ENCODE results near the gene KRT39.

Gene KRT39

DNA sequence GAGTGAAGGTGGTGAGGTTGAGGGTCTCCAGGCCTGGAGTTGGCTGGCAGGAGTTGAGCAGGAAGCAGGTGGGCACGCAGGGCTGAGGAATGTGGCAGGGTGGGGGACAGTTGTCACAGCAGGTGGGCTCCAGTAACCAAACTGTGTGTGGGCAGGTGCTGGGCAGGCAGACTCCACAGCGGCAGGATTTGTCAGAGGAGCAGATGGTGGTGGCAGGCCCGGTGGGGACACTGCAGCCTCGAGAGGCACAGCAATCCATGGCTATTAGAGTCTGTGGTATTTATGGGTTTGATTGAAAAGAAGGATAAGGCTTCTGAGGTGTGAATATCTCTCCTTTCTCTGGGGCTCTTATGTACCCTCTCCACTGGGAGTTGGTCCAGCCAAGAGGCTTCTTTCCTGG is 27.1 kb upstream of the KRT39 start, which contains the start of gene KRTAP3-3:
Gene KRTAP3-3 (minus strand): TSS at position 326 of the 400 bp plus-strand sequence. CDS start 67 bp downstream, at position 259.
- H3K9ac ChIP-seq (ENCODE audit: insufficient read length) = no peak within 1 kb of the TSS
- no peaks in the 10 kb centered on the region for H3K9me3 ChIP-seq (ENCODE audit: low read depth, low read length)
- no peak within 1 kb of the TSS for H3K27ac ChIP-seq
- no peak for DNase-seq (ENCODE audit: low read depth, low spot score)
- no peak within 1 kb of the TSS for H3K4me3 ChIP-seq
- H3K36me3 ChIP-seq (ENCODE audit: insufficient read depth, low read length) = peaks cover 3% of the 10 kb centered on the region; the same call in 1 of the 2 replicates
- TF ChIP-seq EZH2 (IDR thresholded peaks at IDR 0.05) (no peak), POLR2AphosphoS5 (IDR thresholded peaks at IDR 0.05; ENCODE audit: borderline replicate concordance, low read depth, low read length) (no peak), FOXP2 (optimal IDR thresholded peaks at IDR 0.05; ENCODE audit: control extremely low read depth, extremely low read length, insufficient read depth) (no peak)

DNA sequence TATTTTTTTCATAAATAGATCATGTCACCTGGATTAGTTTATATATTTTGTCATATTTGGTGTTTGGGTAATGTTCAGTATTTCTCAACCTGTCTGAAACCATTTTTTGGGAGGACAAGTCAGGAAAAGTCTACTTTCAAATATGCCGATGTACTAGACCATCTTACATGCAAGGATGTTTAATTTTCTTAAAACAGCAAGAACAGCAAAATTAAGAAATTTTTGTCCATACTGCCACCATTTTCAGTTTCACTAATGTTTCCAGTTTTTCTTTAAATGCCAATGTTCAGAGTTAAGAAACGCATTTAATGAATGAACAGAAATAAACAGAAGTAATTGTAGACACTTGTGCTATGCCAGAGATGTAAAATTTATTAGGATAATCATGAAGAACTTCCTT is 26.3 kb upstream of the KRT39 start:
- TF ChIP-seq FOXP2 (optimal IDR thresholded peaks at IDR 0.05; ENCODE audit: control extremely low read depth, extremely low read length, insufficient read depth) = no peak
- TF ChIP-seq EZH2 (IDR thresholded peaks at IDR 0.05) = no peak
- TF ChIP-seq POLR2AphosphoS5 (IDR thresholded peaks at IDR 0.05; ENCODE audit: borderline replicate concordance, low read depth, low read length) = no peak
- no peak overlapping the region for H3K9ac ChIP-seq (ENCODE audit: insufficient read length)
- no peak overlapping the region for H3K27ac ChIP-seq
- peaks cover 3% of the 10 kb centered on the region; the same call in 1 of the 2 replicates for H3K36me3 ChIP-seq (ENCODE audit: insufficient read depth, low read length)
- H3K4me3 ChIP-seq = no peak overlapping the region
- DNase-seq (ENCODE audit: low read depth, low spot score) = no peak
- H3K9me3 ChIP-seq (ENCODE audit: low read depth, low read length) = no peaks in the 10 kb centered on the region

DNA sequence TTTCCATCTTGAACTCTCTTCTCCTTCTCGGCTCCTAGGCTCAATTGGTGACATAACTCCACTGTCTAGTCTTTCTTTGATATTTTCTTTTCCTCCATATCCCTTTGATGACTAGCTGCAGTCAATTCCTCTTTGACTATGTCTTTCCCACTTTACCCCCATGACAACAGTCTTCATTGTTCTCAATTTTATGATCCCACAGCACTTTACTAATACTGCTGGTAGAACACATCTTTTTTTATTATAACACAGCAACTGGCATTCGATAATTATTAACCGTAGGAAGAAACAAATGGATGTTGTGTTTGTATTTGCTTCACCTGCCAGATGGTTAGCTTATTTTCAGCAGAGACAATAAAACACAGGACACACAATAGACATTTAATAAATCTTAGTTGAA is 25.9 kb upstream of the KRT39 start:
- no peak overlapping the region for H3K9ac ChIP-seq (ENCODE audit: insufficient read length)
- no peak for DNase-seq (ENCODE audit: low read depth, low spot score)
- H3K36me3 ChIP-seq (ENCODE audit: insufficient read depth, low read length) = peaks cover 3% of the 10 kb centered on the region; the same call in 1 of the 2 replicates
- TF ChIP-seq FOXP2 (optimal IDR thresholded peaks at IDR 0.05; ENCODE audit: control extremely low read depth, extremely low read length, insufficient read depth) (no peak), POLR2AphosphoS5 (IDR thresholded peaks at IDR 0.05; ENCODE audit: borderline replicate concordance, low read depth, low read length) (no peak), EZH2 (IDR thresholded peaks at IDR 0.05) (no peak)
- no peaks in the 10 kb centered on the region for H3K9me3 ChIP-seq (ENCODE audit: low read depth, low read length)
- no peak overlapping the region for H3K4me3 ChIP-seq
- H3K27ac ChIP-seq = no peak overlapping the region

DNA sequence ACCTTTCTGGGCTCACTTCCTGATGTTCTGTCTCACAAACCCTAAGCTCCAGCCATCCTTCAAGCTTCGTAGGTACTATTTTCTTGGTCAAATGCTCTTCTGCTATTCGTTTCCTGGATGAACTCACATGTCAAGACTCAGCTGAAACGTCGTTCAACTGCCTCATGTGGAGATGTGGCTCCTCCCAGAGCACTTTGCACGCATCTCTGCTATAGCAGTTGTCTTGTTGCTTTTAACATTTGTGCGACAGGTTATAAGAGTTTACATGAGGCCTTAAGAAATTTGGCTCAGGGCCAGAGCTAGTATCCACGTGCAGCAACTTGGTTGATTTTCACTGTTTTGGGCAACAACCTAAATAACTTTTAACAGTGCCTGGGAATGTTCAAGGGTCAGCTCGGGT is 20.2 kb upstream of the KRT39 start:
- no peak for DNase-seq (ENCODE audit: low read depth, low spot score)
- Histone ChIP-seq H3K9ac (ENCODE audit: insufficient read length) (no peak overlapping the region), H3K9me3 (ENCODE audit: low read depth, low read length) (no peaks in the 10 kb centered on the region), H3K4me3 (no peak overlapping the region), H3K27ac (no peak overlapping the region), H3K36me3 (ENCODE audit: insufficient read depth, low read length) (peaks cover 3% of the 10 kb centered on the region; the same call in 1 of the 2 replicates)
- TF ChIP-seq POLR2AphosphoS5 (IDR thresholded peaks at IDR 0.05; ENCODE audit: borderline replicate concordance, low read depth, low read length) = no peak
- TF ChIP-seq EZH2 (IDR thresholded peaks at IDR 0.05) = no peak
- TF ChIP-seq FOXP2 (optimal IDR thresholded peaks at IDR 0.05; ENCODE audit: control extremely low read depth, extremely low read length, insufficient read depth) = no peak

DNA sequence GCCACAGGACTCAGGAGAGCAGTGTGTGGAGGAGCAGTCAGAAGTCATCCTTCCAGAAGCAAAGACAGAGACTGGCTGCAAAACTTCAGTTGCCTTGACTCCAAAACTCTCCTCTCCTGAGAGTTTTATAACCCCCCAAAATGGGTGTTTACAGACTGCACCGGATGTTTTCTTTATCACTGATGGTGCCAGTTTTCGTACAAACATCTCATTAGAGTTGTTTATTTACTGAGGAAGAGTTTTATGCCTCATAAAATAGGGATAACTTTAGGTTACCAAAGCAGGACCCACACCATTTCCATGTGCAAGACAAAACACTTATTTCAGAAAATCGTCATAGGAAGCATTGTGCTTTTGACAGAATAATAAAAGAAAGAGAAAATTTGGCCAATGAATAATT is 17.5 kb upstream of the KRT39 start, which contains the start of gene KRT40:
Gene KRT40 (minus strand): TSS at position 101 of the 400 bp plus-strand sequence. CDS start 53 bp downstream, at position 48.
- no peak within 1 kb of the TSS for H3K9ac ChIP-seq (ENCODE audit: insufficient read length)
- no peak within 1 kb of the TSS for H3K27ac ChIP-seq
- no peaks in the 10 kb centered on the region for H3K9me3 ChIP-seq (ENCODE audit: low read depth, low read length)
- DNase-seq (ENCODE audit: low read depth, low spot score) = no peak
- H3K4me3 ChIP-seq = no peak within 1 kb of the TSS
- H3K36me3 ChIP-seq (ENCODE audit: insufficient read depth, low read length) = no peaks in the 10 kb centered on the region
- TF ChIP-seq FOXP2 (optimal IDR thresholded peaks at IDR 0.05; ENCODE audit: control extremely low read depth, extremely low read length, insufficient read depth) (no peak), POLR2AphosphoS5 (IDR thresholded peaks at IDR 0.05; ENCODE audit: borderline replicate concordance, low read depth, low read length) (no peak), EZH2 (IDR thresholded peaks at IDR 0.05) (no peak)

DNA sequence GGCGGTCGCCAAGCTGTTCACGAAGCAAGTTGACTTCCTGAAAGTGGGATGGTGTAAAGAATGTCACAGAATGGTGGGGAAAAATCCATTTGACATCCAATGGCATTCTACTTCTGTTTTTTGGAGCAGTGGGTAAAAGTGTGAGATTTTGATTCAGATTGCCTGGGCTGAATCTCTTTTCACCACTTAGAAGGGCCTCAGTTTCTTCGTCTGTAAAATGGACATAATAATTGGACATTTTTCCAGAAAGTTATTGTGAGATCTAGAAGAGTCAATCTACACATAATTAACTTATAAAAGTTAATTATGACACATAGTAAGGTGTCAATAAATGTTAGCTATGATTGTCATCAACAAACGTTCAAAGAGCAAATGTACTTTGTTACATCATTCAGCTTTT is 14.4 kb upstream of the KRT39 start:
- Histone ChIP-seq H3K9ac (ENCODE audit: insufficient read length) (no peak overlapping the region), H3K4me3 (no peak overlapping the region), H3K9me3 (ENCODE audit: low read depth, low read length) (no peaks in the 10 kb centered on the region), H3K27ac (no peak overlapping the region), H3K36me3 (ENCODE audit: insufficient read depth, low read length) (no peaks in the 10 kb centered on the region)
- DNase-seq (ENCODE audit: low read depth, low spot score) = no peak
- no peak for TF ChIP-seq POLR2AphosphoS5 (IDR thresholded peaks at IDR 0.05; ENCODE audit: borderline replicate concordance, low read depth, low read length)

DNA sequence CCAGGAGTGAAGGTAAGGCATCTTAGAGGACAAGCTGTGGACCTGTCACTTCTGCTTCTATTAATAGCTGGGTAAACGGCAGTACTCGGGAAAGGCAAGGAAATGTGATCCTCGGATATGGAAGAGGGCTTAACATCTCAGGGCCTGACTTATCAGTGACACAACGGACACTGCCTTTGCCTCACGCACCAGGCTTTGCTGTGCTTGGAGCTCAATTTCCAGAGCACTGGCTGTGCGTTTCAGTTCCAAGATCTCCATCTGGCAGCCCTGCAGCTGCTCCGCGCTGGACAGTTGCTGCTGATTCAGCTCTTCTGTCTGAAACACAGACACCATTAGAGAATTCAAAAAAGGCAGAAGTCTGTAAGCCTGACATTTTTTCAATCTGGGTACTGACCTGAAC is 13.8 kb upstream of the KRT39 start:
- H3K36me3 ChIP-seq (ENCODE audit: insufficient read depth, low read length) = no peaks in the 10 kb centered on the region
- no peak overlapping the region for H3K9ac ChIP-seq (ENCODE audit: insufficient read length)
- H3K9me3 ChIP-seq (ENCODE audit: low read depth, low read length) = no peaks in the 10 kb centered on the region
- TF ChIP-seq EZH2 (IDR thresholded peaks at IDR 0.05) (no peak), POLR2AphosphoS5 (IDR thresholded peaks at IDR 0.05; ENCODE audit: borderline replicate concordance, low read depth, low read length) (no peak), FOXP2 (optimal IDR thresholded peaks at IDR 0.05; ENCODE audit: control extremely low read depth, extremely low read length, insufficient read depth) (no peak)
- H3K4me3 ChIP-seq = no peak overlapping the region
- H3K27ac ChIP-seq = 0 out of 2 replicates have a peak overlapping the region, but pooled peaks have one; percentile 21
- DNase-seq (ENCODE audit: low read depth, low spot score) = no peak

DNA sequence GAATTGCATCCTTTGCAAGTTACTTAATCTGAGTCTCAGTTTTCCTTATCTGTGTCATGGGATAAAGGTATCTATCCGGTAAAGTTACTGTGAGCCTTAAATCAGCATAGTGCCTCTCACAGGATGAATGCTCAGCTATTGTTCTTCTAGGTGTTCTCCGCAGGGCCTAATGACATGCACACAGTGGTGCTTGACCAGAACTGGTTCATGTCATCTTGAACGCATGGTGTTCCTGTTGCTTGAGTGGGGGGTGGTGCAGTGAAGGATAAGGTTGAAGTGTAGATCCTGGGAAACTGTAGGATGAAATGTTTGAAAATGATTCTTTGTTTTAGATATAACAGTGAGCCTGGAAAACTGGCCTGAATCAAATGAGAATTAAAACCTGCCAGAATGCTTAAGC is 13.4 kb upstream of the KRT39 start:
- Histone ChIP-seq H3K4me3 (no peak overlapping the region), H3K36me3 (ENCODE audit: insufficient read depth, low read length) (no peaks in the 10 kb centered on the region), H3K27ac (no peak overlapping the region), H3K9me3 (ENCODE audit: low read depth, low read length) (no peaks in the 10 kb centered on the region), H3K9ac (ENCODE audit: insufficient read length) (no peak overlapping the region)
- no peak for DNase-seq (ENCODE audit: low read depth, low spot score)
- TF ChIP-seq EZH2 (IDR thresholded peaks at IDR 0.05) (no peak), FOXP2 (optimal IDR thresholded peaks at IDR 0.05; ENCODE audit: control extremely low read depth, extremely low read length, insufficient read depth) (no peak), POLR2AphosphoS5 (IDR thresholded peaks at IDR 0.05; ENCODE audit: borderline replicate concordance, low read depth, low read length) (no peak)

DNA sequence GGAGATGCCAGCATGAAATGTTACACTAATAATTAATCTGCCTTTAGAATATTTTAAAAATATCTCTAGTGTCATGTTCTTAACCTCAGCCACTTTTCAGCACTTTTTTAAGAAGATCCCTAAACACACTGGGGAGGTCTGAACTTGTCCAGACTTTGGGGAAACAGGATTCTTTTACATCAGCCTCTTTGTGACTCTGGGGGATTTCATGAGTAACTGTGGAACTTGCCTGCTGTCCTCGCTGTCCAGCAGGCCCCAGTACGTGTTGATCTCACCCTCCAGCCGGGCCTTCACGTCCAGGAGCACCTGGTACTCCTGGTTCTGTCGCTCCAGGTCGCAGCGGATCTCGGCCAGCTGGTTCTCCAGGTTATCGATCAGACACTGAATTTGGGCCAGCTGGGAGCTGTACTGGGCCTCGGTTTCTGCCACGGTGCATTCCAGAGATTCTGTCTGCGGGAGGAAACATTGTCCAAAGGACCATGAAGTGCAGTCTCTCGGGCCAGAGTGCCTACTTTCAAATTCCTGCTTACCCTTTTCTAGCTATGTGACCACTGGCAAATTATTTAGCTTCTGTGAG is 11.9 kb upstream of the KRT39 start:
- no peak for DNase-seq (ENCODE audit: low read depth, low spot score)
- peak overlapping the region; percentile 14 for H3K9ac ChIP-seq (ENCODE audit: insufficient read length)
- H3K27ac ChIP-seq = peak overlapping the region; percentile 86
- 0 out of 2 replicates have a peak overlapping the region, but pooled peaks have one; percentile 45 for H3K4me3 ChIP-seq
- no peaks in the 10 kb centered on the region for H3K36me3 ChIP-seq (ENCODE audit: insufficient read depth, low read length)
- TF ChIP-seq EZH2 (IDR thresholded peaks at IDR 0.05) (no peak), FOXP2 (optimal IDR thresholded peaks at IDR 0.05; ENCODE audit: control extremely low read depth, extremely low read length, insufficient read depth) (no peak), POLR2AphosphoS5 (IDR thresholded peaks at IDR 0.05; ENCODE audit: borderline replicate concordance, low read depth, low read length) (no peak)
- no peaks in the 10 kb centered on the region for H3K9me3 ChIP-seq (ENCODE audit: low read depth, low read length)

All from SK-N-MC (cell line).